B cell (primary cell): ENCODE data around the gene ACSBG1. TPM values are rescaled to one million over a fixed set of nuclear protein-coding genes. Genes with fewer than 3 reads are reported as not detected.

Experiments used
- ATAC-seq: fragments of 200-7000 bp; cut with Tn5 transposase; one replicate; pipeline ENCODE4 v1.10.0; 2021; ENCODE audit warnings: low read depth, mild to moderate bottlenecking, moderate number of reproducible peaks, moderate library complexity
- CTCF ChIA-PET: fragments of 350-600 bp; sonication (Branson Sonifier 250); formaldehyde crosslinking; loops from one replicate; lab custom pipeline; 2021; ENCODE audit warnings: antibody characterized with exemption, inconsistent platforms; lab: Charles Lee
- POLR2A ChIA-PET: fragments of 350-600 bp; sonication (Branson Sonifier 250); formaldehyde crosslinking; loops from one replicate; lab custom pipeline; 2021; ENCODE audit warnings: antibody characterized with exemption; lab: Charles Lee
- DNase-seq: peaks from one replicate; pipeline ENCODE4 v3.0.0; 2013
- H2AFZ ChIP-seq: 2 replicates; pipeline ENCODE4 v1.6.1; 2012; ENCODE audit warnings: mild to moderate bottlenecking, low read depth, low read length; ENCODE audit not compliant: insufficient read depth, poor library complexity, severe bottlenecking
- H3K27ac ChIP-seq, 2 donors: 1 replicate in 1 of 2; 2 replicates in 1 of 2; pipeline ENCODE4 v1.5.1; 2012 to 2013; ENCODE audit warnings: low read length in 2 of 2, mild to moderate bottlenecking in 2 of 2, moderate library complexity in 1 of 2
- H3K27me3 ChIP-seq, 4 experiments: fragments of 200-600 bp in 1 of 4; sonication (generic) in 1 of 4; replicated peaks in 1 of 4; 1 replicate in 2 of 4; 2 replicates in 2 of 4; pipeline versions ENCODE4 v1.6.1 to v1.7.0; 2013 to 2016; ENCODE audit warnings: low read length in 3 of 4, mild to moderate bottlenecking in 2 of 4, mixed read lengths in 1 of 4, moderate library complexity in 1 of 4; ENCODE audit not compliant: insufficient read depth in 4 of 4, control insufficient read depth in 3 of 4; ENCODE audit errors: control extremely low read depth in 1 of 4
- H3K36me3 ChIP-seq, 2 experiments: replicated peaks in 1 of 2; 1 replicate in 1 of 2; 2 replicates in 1 of 2; pipeline versions ENCODE4 v1.6.1 to v1.7.1; 2013; ENCODE audit warnings: low read length in 1 of 2; ENCODE audit not compliant: insufficient read depth in 2 of 2, control insufficient read depth in 1 of 2; ENCODE audit errors: control extremely low read depth in 1 of 2, extremely low read depth in 1 of 2
- H3K4me1 ChIP-seq, 2 donors: fragments of 200-600 bp in 1 of 2; sonication (generic) in 1 of 2; 1 replicate in 1 of 2; 2 replicates in 1 of 2; pipeline versions ENCODE4 v1.5.1 to v1.6.1; 2013 to 2017; ENCODE audit warnings: low read length in 2 of 2; ENCODE audit not compliant: control insufficient read depth in 2 of 2, insufficient read depth in 2 of 2
- H3K4me2 ChIP-seq: replicated peaks from 2 replicates; pipeline ENCODE3; 2012; ENCODE audit warnings: mild to moderate bottlenecking, low read depth, low read length; ENCODE audit not compliant: poor library complexity, severe bottlenecking
- H3K4me3 ChIP-seq, 5 experiments: fragments of 200-600 bp in 1 of 5; sonication (generic) in 1 of 5; 1 replicate in 3 of 5; 2 replicates in 2 of 5; pipeline versions ENCODE4 v1.5.1 to v1.7.0; 2011 to 2016; ENCODE audit warnings: low read length in 4 of 5, mild to moderate bottlenecking in 4 of 5, low read depth in 2 of 5, control low read depth in 1 of 5, moderate library complexity in 1 of 5; ENCODE audit not compliant: insufficient read depth in 1 of 5; ENCODE audit errors: control extremely low read depth in 1 of 5, extremely low read depth in 1 of 5
- H3K79me2 ChIP-seq: fragments of 200-600 bp; sonication (generic); one replicate; pipeline ENCODE4 v1.6.0; 2016; ENCODE audit warnings: low read length; ENCODE audit not compliant: control insufficient read depth, insufficient read depth
- H3K9ac ChIP-seq: fragments of 200-600 bp; sonication (generic); 2 replicates; pipeline ENCODE4 v1.6.1; 2017; ENCODE audit warnings: mild to moderate bottlenecking, low read length, moderate library complexity
- H3K9me3 ChIP-seq, 3 donors: one replicate each; pipeline versions ENCODE4 v1.6.1 to v1.7.1; 2013; ENCODE audit warnings: low read length in 2 of 3; ENCODE audit not compliant: control insufficient read depth in 2 of 3, insufficient read depth in 1 of 3; ENCODE audit errors: control extremely low read depth in 1 of 3
- H4K20me1 ChIP-seq: 2 replicates; pipeline ENCODE4 v1.6.0; 2012; ENCODE audit warnings: mild to moderate bottlenecking, low read length; ENCODE audit not compliant: insufficient read depth, control insufficient read depth, poor library complexity, severe bottlenecking
- H3K27ac Mint-ChIP-seq: one replicate; pipeline ENCODE4 v1.8.0; 2021; ENCODE audit warnings: mixed read lengths
- H3K27me3 Mint-ChIP-seq: one replicate; pipeline ENCODE4 v1.8.0; 2021; ENCODE audit warnings: mixed read lengths
- H3K4me1 Mint-ChIP-seq: one replicate; pipeline ENCODE4 v1.8.0; 2021; ENCODE audit warnings: mixed read lengths
- H3K4me3 Mint-ChIP-seq: one replicate; pipeline ENCODE4 v1.8.0; 2021; ENCODE audit warnings: mixed read lengths
- H3K9me3 Mint-ChIP-seq: one replicate; pipeline ENCODE4 v1.8.0; 2022; ENCODE audit warnings: mixed read lengths; ENCODE audit not compliant: insufficient read depth
- CTCF ChIP-seq: fragments of 200-600 bp; IDR thresholded peaks from one replicate; pipeline ENCODE4 v1.8.0; 2022; ENCODE audit warnings: antibody characterized with exemption, mild to moderate bottlenecking
- WGBS: methylation state at CpG from one replicate; pipeline ENCODE4 v1.1.5; 2013; ENCODE audit warnings: missing lambda C conversion rate; ENCODE audit not compliant: insufficient coverage; 5-methylcytosine and 5-hydroxymethylcytosine counted together
- intact Hi-C: fragments of 100-400 bp; cut with micrococcal nuclease; formaldehyde crosslinking; loops from one replicate; pipeline ENCODE4 v1.10.0; 2022
- polyA plus RNA-seq: library from polyadenylated mRNA; depleted of rRNA; stranded (reverse); fragments of >200 nt; gene quantifications from 2 replicates; pipeline ENCODE4 v1.2.3, GENCODE V29; 2012
- total RNA-seq, 2 donors: library from RNA; stranded (reverse); fragments of 120-200 nt in 1 of 2; gene quantifications; 1 replicate in 1 of 2; 2 replicates in 1 of 2; pipeline versions ENCODE4 v1.2.3 to v1.2.4, GENCODE V29; 2013 to 2022

The ACSBG1 gene
- total and polyA plus RNA-seq, 2 donors (not counting 1 experiment from before 2014, with no cell fraction given): 0.03 to 0.07 TPM

GRCh38 chr15:78213425-78213750 is 21.0 kb downstream of the ACSBG1 start:
- Histone ChIP-seq H3K9me3 (no peaks in the 10 kb centered on the region), H3K79me2 (no peaks in the 10 kb centered on the region), H3K9ac (no peak overlapping the region), H2AFZ (no peak overlapping the region), H3K4me3 (no peak overlapping the region), H3K27ac (no peak overlapping the region), H3K4me1 (no peaks in the 10 kb centered on the region), H3K36me3 (no peaks in the 10 kb centered on the region), H3K4me2 (no peak overlapping the region), H3K27me3 (peaks cover 0 to 14% (median 0%) of the 10 kb centered on the region in 4 experiments), H4K20me1 (no peaks in the 10 kb centered on the region)
- ATAC-seq: no peak
- peaks cover 24% of the 10 kb centered on the region for H3K27me3 Mint-ChIP-seq
- intact Hi-C loops: no loop called here
- H3K9me3 Mint-ChIP-seq: no peaks in the 10 kb centered on the region
- WGBS: 80% methylated on average over 6 of the region's 6 CpGs
- no peak overlapping the region for H3K4me3 Mint-ChIP-seq
- ChIA-PET CTCF (interaction anchor here (1.1 to 1.2 kb wide), 2 partner anchors 18 to 105 kb away, joined by 3 read pairs; no protein-coding TSS in a partner anchor), POLR2A (no interaction called here)
- DNase-seq: no peak
- no peaks in the 10 kb centered on the region for H3K4me1 Mint-ChIP-seq
- TF ChIP-seq CTCF: no peak
- no peak overlapping the region for H3K27ac Mint-ChIP-seq

DNA sequence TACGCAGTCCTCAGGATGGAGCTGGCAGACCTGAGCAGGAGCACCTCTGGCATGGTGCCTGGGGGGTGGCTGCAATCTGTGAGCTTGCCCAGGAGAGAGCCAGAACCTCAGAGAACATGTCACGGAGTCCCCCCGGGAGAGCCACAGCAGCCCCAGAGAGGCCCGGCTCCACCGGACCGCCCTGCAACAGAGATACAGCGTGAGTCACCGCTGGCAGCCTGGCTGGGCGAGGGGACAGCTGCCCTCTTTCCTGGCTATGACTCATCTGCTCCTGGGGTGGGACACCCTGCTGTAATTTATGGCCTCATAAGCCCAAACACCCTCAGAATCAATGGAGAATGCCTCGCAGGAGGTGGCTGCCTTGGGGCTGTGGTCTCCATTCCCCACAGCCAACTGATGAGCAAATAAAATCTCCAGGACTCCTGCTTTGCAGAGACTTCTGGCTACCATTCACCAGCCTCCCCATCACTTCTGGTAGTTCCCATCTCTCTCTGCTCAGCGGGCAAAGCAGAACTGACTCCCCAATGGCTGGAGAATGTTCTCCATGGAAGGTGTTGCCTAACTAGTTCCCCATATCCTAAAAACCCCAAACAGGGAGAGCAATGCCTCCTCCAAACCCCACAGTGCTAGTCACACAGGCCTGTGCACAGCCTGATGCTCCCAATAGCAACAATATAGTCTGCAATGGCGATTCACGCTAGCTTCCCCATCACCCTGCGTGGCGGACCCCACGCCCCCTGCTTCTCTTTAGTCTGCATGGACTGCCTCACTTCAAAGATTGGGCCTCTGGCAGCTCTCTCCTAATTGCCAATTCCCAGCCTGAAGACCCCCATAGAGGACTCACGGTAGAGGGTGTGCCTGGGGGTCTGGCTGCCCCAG is 21.6 kb downstream of the ACSBG1 start:
- Histone ChIP-seq H4K20me1 (no peaks in the 10 kb centered on the region), H3K36me3 (no peaks in the 10 kb centered on the region), H3K27me3 (peaks cover 0 to 14% (median 0%) of the 10 kb centered on the region in 4 experiments), H3K4me2 (no peak overlapping the region), H3K4me3 (no peak overlapping the region), H2AFZ (no peak overlapping the region), H3K9ac (no peak overlapping the region), H3K27ac (no peak overlapping the region), H3K4me1 (no peaks in the 10 kb centered on the region), H3K79me2 (no peaks in the 10 kb centered on the region), H3K9me3 (no peaks in the 10 kb centered on the region)
- POLR2A ChIA-PET: no interaction called here
- DNase-seq (no peak), ATAC-seq (no peak)
- no peaks in the 10 kb centered on the region for H3K9me3 Mint-ChIP-seq
- peaks cover 24% of the 10 kb centered on the region for H3K27me3 Mint-ChIP-seq
- TF ChIP-seq CTCF: no peak
- WGBS: 93% methylated on average over 17 of the region's 17 CpGs
- CTCF ChIA-PET: interaction anchor here (1.1 to 1.8 kb wide), 2 partner anchors 17 to 104 kb away, joined by 3 to 10 read pairs; no protein-coding TSS in a partner anchor
- no peak overlapping the region for H3K4me3 Mint-ChIP-seq
- H3K27ac Mint-ChIP-seq: no peak overlapping the region
- H3K4me1 Mint-ChIP-seq: no peaks in the 10 kb centered on the region
- intact Hi-C loops: no loop called here
